Keratinocyte (primary cell): ENCODE data around the gene NRF1.
"Not testable (repeated sequence)": the region's sequence is repeated elsewhere in the genome, so short reads cannot be mapped to it uniquely, and the experiment has no call there.

Experiments
- EZH2 ChIP-seq: IDR thresholded peaks from one replicate; pipeline ENCODE4 v1.6.1; 2012; ENCODE audit warnings: inconsistent platforms, mild to moderate bottlenecking, low read length, moderate library complexity
- TF ChIP-seq, protein P1 (sequence below), 3 experiments: IDR thresholded peaks in 1 of 3; conservative IDR thresholded peaks in 1 of 3; optimal IDR thresholded peaks in 1 of 3; 2 replicates in 2 of 3; 3 replicates in 1 of 3; pipeline versions ENCODE3 to v1.5.1; 2011; ENCODE audit warnings: low read length in 3 of 3, mild to moderate bottlenecking in 3 of 3, moderate library complexity in 2 of 3, control low read depth in 1 of 3, inconsistent platforms in 1 of 3; ENCODE audit not compliant: insufficient read depth in 2 of 3; ENCODE audit errors: extremely low read depth in 1 of 3

DNA sequence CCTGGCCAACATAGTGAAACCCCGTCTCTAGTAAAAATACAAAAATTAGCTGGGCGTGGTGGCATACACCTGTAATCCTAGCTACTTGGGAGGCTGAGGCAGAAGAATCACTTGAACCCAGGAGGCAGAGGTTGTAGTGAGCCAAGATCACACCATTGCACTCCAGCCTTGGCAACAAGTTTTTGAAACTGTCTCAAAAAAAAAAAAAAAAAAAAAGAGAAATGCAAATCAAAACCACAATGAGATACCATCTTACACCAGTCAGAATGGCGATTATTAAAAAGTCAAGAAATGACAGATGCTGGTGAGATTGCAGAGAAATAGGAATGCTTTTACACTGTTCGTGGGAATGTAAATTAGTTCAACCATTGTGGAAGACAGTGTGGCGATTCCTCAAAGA, 7.9 kb upstream of the NRF1 start:
- TF ChIP-seq, protein P1, sequence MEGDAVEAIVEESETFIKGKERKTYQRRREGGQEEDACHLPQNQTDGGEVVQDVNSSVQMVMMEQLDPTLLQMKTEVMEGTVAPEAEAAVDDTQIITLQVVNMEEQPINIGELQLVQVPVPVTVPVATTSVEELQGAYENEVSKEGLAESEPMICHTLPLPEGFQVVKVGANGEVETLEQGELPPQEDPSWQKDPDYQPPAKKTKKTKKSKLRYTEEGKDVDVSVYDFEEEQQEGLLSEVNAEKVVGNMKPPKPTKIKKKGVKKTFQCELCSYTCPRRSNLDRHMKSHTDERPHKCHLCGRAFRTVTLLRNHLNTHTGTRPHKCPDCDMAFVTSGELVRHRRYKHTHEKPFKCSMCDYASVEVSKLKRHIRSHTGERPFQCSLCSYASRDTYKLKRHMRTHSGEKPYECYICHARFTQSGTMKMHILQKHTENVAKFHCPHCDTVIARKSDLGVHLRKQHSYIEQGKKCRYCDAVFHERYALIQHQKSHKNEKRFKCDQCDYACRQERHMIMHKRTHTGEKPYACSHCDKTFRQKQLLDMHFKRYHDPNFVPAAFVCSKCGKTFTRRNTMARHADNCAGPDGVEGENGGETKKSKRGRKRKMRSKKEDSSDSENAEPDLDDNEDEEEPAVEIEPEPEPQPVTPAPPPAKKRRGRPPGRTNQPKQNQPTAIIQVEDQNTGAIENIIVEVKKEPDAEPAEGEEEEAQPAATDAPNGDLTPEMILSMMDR (optimal IDR thresholded peaks at IDR 0.05 in 1 of 3, IDR thresholded peaks at IDR 0.05 in 1 of 3, conservative IDR thresholded peaks at IDR 0.05 in 1 of 3; ENCODE audit: extremely low read depth in 1 of 3, insufficient read depth in 2 of 3, low read length in 3 of 3), result not testable (repeated sequence)
- TF ChIP-seq EZH2, result not testable (repeated sequence)
